ENCODE data around the gene DENND1A. TPM values are rescaled to one million over a fixed set of nuclear protein-coding genes. Genes with fewer than 3 reads are reported as not detected.

Gene DENND1A
- total and polyA plus RNA-seq, 2 experiments from 2014 or later, result 13.1 to 28.7 TPM

- no peaks in the 10 kb centered on the region for H3K79me2 ChIP-seq (replicated peaks; ENCODE audit: insufficient read depth)
- no peak for ATAC-seq
- H3K9me3 Mint-ChIP-seq, result no peaks in the 10 kb centered on the region; the same call in 2 of the 3 replicates
- H3K4me3 ChIP-seq, result no peak overlapping the region
- H3K4me2 ChIP-seq, result no peak overlapping the region
- H3K27me3 ChIP-seq (ENCODE audit: insufficient read depth), result no peaks in the 10 kb centered on the region
- H3K9me2 ChIP-seq (ENCODE audit: insufficient read depth), result no peaks in the 10 kb centered on the region
- no peaks in the 10 kb centered on the region; the same call in 2 of the 3 replicates for H3K36me3 Mint-ChIP-seq (ENCODE audit: low read depth)
- TF ChIP-seq STAT1 (IDR thresholded peaks at IDR 0.05; ENCODE audit: unreplicated experiment) (no peak), CTCF (conservative IDR thresholded peaks at IDR 0.05; ENCODE audit: low read depth in 2 of 2) (no peak), ZNF114 (CRISPR knock-in tag; IDR thresholded peaks at IDR 0.05) (no peak), ZNF331 (CRISPR knock-in tag; IDR thresholded peaks at IDR 0.05; ENCODE audit: low read depth) (no peak), JUNB (IDR thresholded peaks at IDR 0.05; ENCODE audit: unreplicated experiment) (no peak), POLR2AphosphoS5 (IDR thresholded peaks at IDR 0.05; ENCODE audit: low read depth) (no peak), ETS1 (IDR thresholded peaks at IDR 0.05) (no peak), EZH2phosphoT487 (IDR thresholded peaks at IDR 0.05; ENCODE audit: unreplicated experiment) (no peak), NANOG (IDR thresholded peaks at IDR 0.05; ENCODE audit: borderline replicate concordance) (no peak), REST (IDR thresholded peaks at IDR 0.05; ENCODE audit: unreplicated experiment) (no peak), ZNF462 (CRISPR knock-in tag; IDR thresholded peaks at IDR 0.05) (no peak), CREB1 (CRISPR knock-in tag; IDR thresholded peaks at IDR 0.05; ENCODE audit: low read depth) (no peak), EZH2 (IDR thresholded peaks at IDR 0.05; ENCODE audit: low read depth, unreplicated experiment) (no peak)
- H3K27me3 Mint-ChIP-seq (ENCODE audit: insufficient read depth, low read depth, poor library complexity), result peaks cover 27% of the 10 kb centered on the region
- no peak for DNase-seq (ENCODE audit: low spot score)
- H3K36me3 ChIP-seq (ENCODE audit: insufficient read depth), result no peaks in the 10 kb centered on the region
- H4K20me1 ChIP-seq (replicated peaks; ENCODE audit: insufficient read depth), result no peaks in the 10 kb centered on the region
- H3K27ac Mint-ChIP-seq, result no peak overlapping the region
- peaks cover 33% of the 10 kb centered on the region for H3K4me1 Mint-ChIP-seq
- no peak overlapping the region for H2AFZ ChIP-seq
- peaks cover 23% of the 10 kb centered on the region for H3K4me1 ChIP-seq (ENCODE audit: insufficient read depth)
- 0 out of 2 replicates have a peak, but pooled peaks cover 8% of the 10 kb centered on the region for H3F3A ChIP-seq (replicated peaks; ENCODE audit: low read depth)
- H3K4me3 Mint-ChIP-seq, result no peak overlapping the region
- H3K27ac ChIP-seq (ENCODE audit: low read depth), result no peak overlapping the region
Observed at GRCh38 chr9:123353041-123353440, 576.9 kb downstream of the DENND1A start.
